HepG2 (cell line): Measurements from ENCODE around the gene EFCAB8. TPM values are rescaled to one million over a fixed set of nuclear protein-coding genes. Genes with fewer than 3 reads are reported as not detected.

ENCODE experiments used
- ATAC-seq: fragments of 200-7000 bp; cut with Tn5 transposase; 3 replicates; pipeline ENCODE4 v1.9.1; 2020; ENCODE audit warnings: mild to moderate bottlenecking, moderate library complexity
- BruUV-seq: library from RNA; stranded (reverse); fragments of 400-500 nt; replicated peaks from 2 replicates; lab custom pipeline; 2021; lab: Mats Ljungman, UMichigan
- CTCF ChIA-PET: fragments of 300-600 bp; formaldehyde crosslinking; extraction: SDS; loops from one replicate; lab custom pipeline; 2021; ENCODE audit warnings: low total read pairs, inconsistent platforms, low intra/inter-chr PET ratio; lab: Yijun Ruan, JAX
- POLR2A ChIA-PET: fragments of 350-600 bp; sonication (Branson Sonifier 250); formaldehyde crosslinking; loops from one replicate; lab custom pipeline; 2020; ENCODE audit warnings: antibody characterized with exemption, inconsistent platforms; lab: Yijun Ruan, JAX
- DNase-seq: peaks from one replicate; pipeline ENCODE4 v3.0.0-alpha.2; 2015; ENCODE audit warnings: low spot score
- FAIRE-seq: peaks from 3 replicates; lab custom pipeline; 2011; peaks lifted over from hg19 to GRCh38; lab: Jason Lieb, UNC
- H2AFZ ChIP-seq: one replicate; pipeline ENCODE4 v1.6.1; 2011; ENCODE audit warnings: low read length, inconsistent platforms
- H3K27ac ChIP-seq: fragments of 300-600 bp; 3 replicates; pipeline ENCODE4 v1.8.0; 2011; ENCODE audit warnings: mixed run types, mild to moderate bottlenecking, mixed read lengths, low read length, inconsistent platforms; ENCODE audit not compliant: insufficient read depth; ENCODE audit errors: extremely low read length
- H3K27me3 ChIP-seq, 2 experiments: fragments of 200-600 bp in 1 of 2; 2 replicates in 1 of 2; 3 replicates in 1 of 2; pipeline versions ENCODE4 v1.6.0 to v1.8.0; 2011; ENCODE audit warnings: low read length in 2 of 2, mild to moderate bottlenecking in 2 of 2, moderate library complexity in 2 of 2, inconsistent platforms in 1 of 2; ENCODE audit not compliant: insufficient read depth in 2 of 2, control insufficient read depth in 1 of 2
- H3K36me3 ChIP-seq, 2 experiments: fragments of 200-600 bp in 1 of 2; replicated peaks in 1 of 2; 2 replicates in 1 of 2; 3 replicates in 1 of 2; pipeline versions ENCODE4 v1.5.1 to v1.8.0; 2011; ENCODE audit warnings: low read length in 2 of 2, inconsistent platforms in 1 of 2; ENCODE audit not compliant: insufficient read depth in 2 of 2, control insufficient read depth in 1 of 2
- H3K4me1 ChIP-seq: 2 replicates; pipeline ENCODE4 v1.5.1; 2012; ENCODE audit warnings: low read length, inconsistent platforms; ENCODE audit not compliant: insufficient read depth
- H3K4me2 ChIP-seq: 2 replicates; pipeline ENCODE4 v1.6.0; 2011; ENCODE audit warnings: low read depth, low read length, inconsistent platforms
- H3K4me3 ChIP-seq, 3 experiments: fragments of 200-600 bp in 1 of 3; sonication (generic), shearing (Covaris generic) in 1 of 3; replicated peaks in 1 of 3; 2 replicates each; pipeline ENCODE4 v1.5.1; 2011 to 2016; ENCODE audit warnings: low read length in 3 of 3, inconsistent platforms in 2 of 3, low read depth in 2 of 3, mild to moderate bottlenecking in 2 of 3, control low read depth in 1 of 3, mixed read lengths in 1 of 3; ENCODE audit not compliant: insufficient read depth in 1 of 3
- H3K79me2 ChIP-seq: one replicate; pipeline ENCODE4 v1.6.1; 2011; ENCODE audit warnings: low read length, inconsistent platforms; ENCODE audit not compliant: insufficient read depth
- H3K9ac ChIP-seq: 2 replicates; pipeline ENCODE4 v1.6.0; 2011; ENCODE audit warnings: mild to moderate bottlenecking, low read depth, low read length, inconsistent platforms; ENCODE audit not compliant: insufficient read depth
- H3K9me3 ChIP-seq: 2 replicates; pipeline ENCODE4 v1.5.1; 2012; ENCODE audit warnings: mild to moderate bottlenecking, low read length
- H4K20me1 ChIP-seq: 2 replicates; pipeline ENCODE4 v1.6.0; 2011; ENCODE audit warnings: inconsistent platforms, mild to moderate bottlenecking, low read length, moderate library complexity; ENCODE audit not compliant: insufficient read depth
- CBX5 ChIP-seq: sonication (generic); formaldehyde crosslinking; IDR thresholded peaks from 2 replicates; pipeline ENCODE4 v1.4.0; 2020; ENCODE audit warnings: missing genetic modification reagents, borderline replicate concordance
- IKZF1 ChIP-seq: fragments of 450-650 bp; IDR thresholded peaks from 2 replicates; pipeline ENCODE4 v1.7.1; 2016
- KDM4B ChIP-seq: sonication (generic); formaldehyde crosslinking; IDR thresholded peaks from 2 replicates; pipeline ENCODE4 v1.4.0; 2020; ENCODE audit warnings: missing genetic modification reagents
- PAWR ChIP-seq: sonication (generic); formaldehyde crosslinking; IDR thresholded peaks from 2 replicates; pipeline ENCODE4 v1.4.0; 2020; ENCODE audit warnings: missing genetic modification reagents, mild to moderate bottlenecking, borderline replicate concordance
- RBM22 ChIP-seq: fragments of 200-400 bp; formaldehyde crosslinking; optimal IDR thresholded peaks from 2 replicates; pipeline ENCODE3; 2017; ENCODE audit warnings: mild to moderate bottlenecking, low read length, moderate library complexity
- U2AF1 ChIP-seq: fragments of 200-400 bp; formaldehyde crosslinking; optimal IDR thresholded peaks from 2 replicates; pipeline ENCODE3; 2017; ENCODE audit warnings: mild to moderate bottlenecking, low read depth, low read length
- ZBTB7A ChIP-seq: sonication (generic); formaldehyde crosslinking; IDR thresholded peaks from 2 replicates; pipeline ENCODE4 v1.8.0; 2022; ENCODE audit warnings: mild to moderate bottlenecking, missing genetic modification reagents
- ZEB1 ChIP-seq: IDR thresholded peaks from 2 replicates; pipeline ENCODE4 v1.6.1; 2012; ENCODE audit warnings: mild to moderate bottlenecking, low read depth, inconsistent platforms; ENCODE audit not compliant: insufficient replicate concordance
- ZFP37 ChIP-seq: sonication (generic); formaldehyde crosslinking; IDR thresholded peaks from 2 replicates; pipeline ENCODE4 v1.4.0; 2020; ENCODE audit warnings: missing genetic modification reagents, borderline replicate concordance
- ZMYM4 ChIP-seq: sonication (generic); formaldehyde crosslinking; IDR thresholded peaks from 2 replicates; pipeline ENCODE4 v1.8.1; 2023; ENCODE audit warnings: mild to moderate bottlenecking, missing genetic modification reagents
- ZNF75D ChIP-seq: sonication (generic); formaldehyde crosslinking; IDR thresholded peaks from 2 replicates; pipeline ENCODE4 v1.8.1; 2023; ENCODE audit warnings: missing genetic modification reagents, mild to moderate bottlenecking, borderline replicate concordance
- ZNF879 ChIP-seq: sonication (generic); formaldehyde crosslinking; IDR thresholded peaks from 2 replicates; pipeline ENCODE4 v1.8.1; 2023; ENCODE audit warnings: missing genetic modification reagents
- WGBS: methylation state at CpG from one replicate; pipeline ENCODE4 v1.1.6; 2017; ENCODE audit warnings: low lambda C conversion rate; 5-methylcytosine and 5-hydroxymethylcytosine counted together
- in situ Hi-C: cut with HindIII; loops from 2 replicates; pipeline ENCODE4 v1.10.0; 2017; ENCODE audit warnings: low pct_unique_long_range_greater_than_20kb; ENCODE audit not compliant: extremely low pct_ligation_motif_present
- intact Hi-C: fragments of 100-400 bp; cut with micrococcal nuclease; formaldehyde crosslinking; loops from one replicate; pipeline ENCODE4 v1.10.0; 2022; ENCODE audit not compliant: unreplicated experiment
- polyA plus RNA-seq, 8 experiments: library from polyadenylated mRNA; depleted of rRNA in 3 of 8; stranded (reverse) in 7 of 8; unstranded in 1 of 8; fragments of >200 nt; fragmentation: Illumina TruSeq in 4 of 8; extraction: Trizol in 4 of 8; gene quantifications; 2 replicates each; pipeline versions ENCODE4 v1.2.1 to v1.2.3, GENCODE V29; 2011 to 2016; ENCODE audit warnings: low read depth in 4 of 8, missing spikeins in 1 of 8, mixed read lengths in 1 of 8; ENCODE audit not compliant: insufficient read depth in 1 of 8
- total RNA-seq, 5 experiments: library from RNA; depleted of rRNA; stranded (reverse); fragments of >200 nt; fragmentation: Illumina TruSeq; extraction: Trizol; gene quantifications; 2 replicates each; pipeline ENCODE4 v1.2.3, GENCODE V29; 2016; ENCODE audit warnings: low read depth in 1 of 5
- TF ChIP-seq, protein P1 (sequence below): sonication (generic); formaldehyde crosslinking; IDR thresholded peaks from 2 replicates; pipeline ENCODE4 v1.8.1; 2023; ENCODE audit warnings: mild to moderate bottlenecking, missing genetic modification reagents
- TF ChIP-seq, protein P2 (sequence below): sonication (generic); formaldehyde crosslinking; IDR thresholded peaks from 2 replicates; pipeline ENCODE4 v1.8.0; 2022; ENCODE audit warnings: missing genetic modification reagents, mild to moderate bottlenecking, moderate library complexity, borderline replicate concordance

Gene EFCAB8
- total and polyA plus RNA-seq, 2 of the 13 experiments (the other 11 are each of a cell fraction or from before 2014, with no cell fraction given): 0.15 to 0.22 TPM

GRCh38 chr20:32875673-32876072 lies 16.9 kb downstream of the EFCAB8 start:
- no peak for TF ChIP-seq U2AF1
- TF ChIP-seq ZNF75D (CRISPR knock-in tag): no peak
- no peak for TF ChIP-seq ZFP37 (CRISPR knock-in tag)
- TF ChIP-seq IKZF1: no peak
- TF ChIP-seq, protein P1, sequence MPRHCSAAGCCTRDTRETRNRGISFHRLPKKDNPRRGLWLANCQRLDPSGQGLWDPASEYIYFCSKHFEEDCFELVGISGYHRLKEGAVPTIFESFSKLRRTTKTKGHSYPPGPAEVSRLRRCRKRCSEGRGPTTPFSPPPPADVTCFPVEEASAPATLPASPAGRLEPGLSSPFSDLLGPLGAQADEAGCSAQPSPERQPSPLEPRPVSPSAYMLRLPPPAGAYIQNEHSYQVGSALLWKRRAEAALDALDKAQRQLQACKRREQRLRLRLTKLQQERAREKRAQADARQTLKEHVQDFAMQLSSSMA (CRISPR knock-in tag): no peak
- TF ChIP-seq RBM22: no peak
- no peak for TF ChIP-seq ZNF879 (CRISPR knock-in tag)
- TF ChIP-seq, protein P2, sequence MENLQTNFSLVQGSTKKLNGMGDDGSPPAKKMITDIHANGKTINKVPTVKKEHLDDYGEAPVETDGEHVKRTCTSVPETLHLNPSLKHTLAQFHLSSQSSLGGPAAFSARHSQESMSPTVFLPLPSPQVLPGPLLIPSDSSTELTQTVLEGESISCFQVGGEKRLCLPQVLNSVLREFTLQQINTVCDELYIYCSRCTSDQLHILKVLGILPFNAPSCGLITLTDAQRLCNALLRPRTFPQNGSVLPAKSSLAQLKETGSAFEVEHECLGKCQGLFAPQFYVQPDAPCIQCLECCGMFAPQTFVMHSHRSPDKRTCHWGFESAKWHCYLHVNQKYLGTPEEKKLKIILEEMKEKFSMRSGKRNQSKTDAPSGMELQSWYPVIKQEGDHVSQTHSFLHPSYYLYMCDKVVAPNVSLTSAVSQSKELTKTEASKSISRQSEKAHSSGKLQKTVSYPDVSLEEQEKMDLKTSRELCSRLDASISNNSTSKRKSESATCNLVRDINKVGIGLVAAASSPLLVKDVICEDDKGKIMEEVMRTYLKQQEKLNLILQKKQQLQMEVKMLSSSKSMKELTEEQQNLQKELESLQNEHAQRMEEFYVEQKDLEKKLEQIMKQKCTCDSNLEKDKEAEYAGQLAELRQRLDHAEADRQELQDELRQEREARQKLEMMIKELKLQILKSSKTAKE (CRISPR knock-in tag): no peak
- TF ChIP-seq ZEB1: no peak
- no peak for TF ChIP-seq CBX5 (CRISPR knock-in tag)
- no peak for TF ChIP-seq KDM4B (CRISPR knock-in tag)
- TF ChIP-seq ZBTB7A: no peak
- TF ChIP-seq ZMYM4: no peak
- no peak for TF ChIP-seq PAWR (CRISPR knock-in tag)
- H2AFZ ChIP-seq: no peak overlapping the region
- FAIRE-seq (no peak), ATAC-seq (no peak), DNase-seq (no peak)
- intact Hi-C loops: no loop called here
- no peaks in the 10 kb centered on the region for H3K36me3 ChIP-seq
- no peaks in the 10 kb centered on the region for H3K4me1 ChIP-seq
- ChIA-PET CTCF (no interaction called here), POLR2A (no interaction called here)
- H3K4me2 ChIP-seq: no peak overlapping the region
- no peak overlapping the region for H3K4me3 ChIP-seq
- no peaks in the 10 kb centered on the region for H4K20me1 ChIP-seq
- in situ Hi-C loops: no loop called here
- peaks cover 0 to 3% of the 10 kb centered on the region in 2 experiments; a peak in 1 of 5 replicates for H3K27me3 ChIP-seq
- H3K27ac ChIP-seq: no peak overlapping the region
- BruUV-seq: no TSS peak
- H3K9ac ChIP-seq: no peak overlapping the region
- no peaks in the 10 kb centered on the region for H3K9me3 ChIP-seq
- H3K79me2 ChIP-seq: no peaks in the 10 kb centered on the region
- WGBS: 75% methylated on average over 9 of the region's 9 CpGs
